Measurements from ENCODE around the gene CEP95. TPM values are rescaled to one million over a fixed set of nuclear protein-coding genes. Genes with fewer than 3 reads are reported as not detected.

CEP95 gene
- total RNA-seq, 1 experiment from 2014 or later: 77.0 TPM

DNA sequence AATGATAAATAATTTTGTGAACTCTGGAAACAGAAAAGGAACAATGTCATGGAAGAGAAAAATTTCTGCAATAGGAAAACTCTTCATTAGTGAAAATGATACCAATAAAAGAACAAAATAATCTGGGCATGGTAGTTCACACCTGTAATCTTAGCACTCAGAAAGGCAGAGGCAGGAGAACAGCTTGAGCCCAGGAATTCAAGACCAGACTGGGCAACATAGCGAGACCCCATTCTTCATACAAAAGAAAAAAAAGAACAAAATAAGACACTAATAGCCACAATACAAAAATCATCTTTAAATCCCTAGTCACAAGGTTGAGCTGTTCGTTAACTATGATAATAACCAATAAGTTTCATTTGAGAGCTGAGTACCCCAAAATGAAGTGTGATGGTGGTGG lies 18.5 kb upstream of the CEP95 start:
- CTCF ChIA-PET: interaction anchor here (0.7 kb wide), 1 partner anchor 68 kb away, joined by 3 read pairs; no protein-coding TSS in a partner anchor
- Histone ChIP-seq H3K27ac (ENCODE audit: low read depth, low read length) (no peak overlapping the region), H3K27me3 (ENCODE audit: insufficient read depth, low read length) (no peaks in the 10 kb centered on the region), H3K4me3 (replicated peaks in 1 of 2; ENCODE audit: low read depth in 1 of 2, low read length in 2 of 2) (no peak overlapping the region), H3K79me2 (ENCODE audit: insufficient read depth, low read length) (peaks cover 27% of the 10 kb centered on the region), H3K9me2 (ENCODE audit: insufficient read depth) (no peaks in the 10 kb centered on the region), H3K4me2 (ENCODE audit: low read length) (no peak overlapping the region), H3K9me3 (ENCODE audit: control insufficient read depth in 1 of 2, insufficient read depth in 1 of 2, low read depth in 1 of 2, low read length in 2 of 2) (no peaks in the 10 kb centered on the region), H3K9ac (ENCODE audit: low read length) (no peak overlapping the region), H4K20me1 (ENCODE audit: insufficient read depth) (no peaks in the 10 kb centered on the region), H3K36me3 (ENCODE audit: control insufficient read depth in 1 of 2, insufficient read depth in 2 of 2, low read length in 2 of 2) (peaks cover 51 to 63% of the 10 kb centered on the region in 2 experiments), H2AFZ (ENCODE audit: low read depth, low read length, poor library complexity, severe bottlenecking) (no peak overlapping the region), H3K4me1 (ENCODE audit: control insufficient read depth in 1 of 2, insufficient read depth in 2 of 2, low read length in 2 of 2) (no peaks in the 10 kb centered on the region)
- POLR2A ChIA-PET: interaction anchor here (1.1 kb wide), 1 partner anchor 18 kb away, joined by 4 read pairs; the partner anchor contains the start of gene CEP95
- no peak for DNase-seq (ENCODE audit: low read depth, low spot score)
- TF ChIP-seq, protein P1, sequence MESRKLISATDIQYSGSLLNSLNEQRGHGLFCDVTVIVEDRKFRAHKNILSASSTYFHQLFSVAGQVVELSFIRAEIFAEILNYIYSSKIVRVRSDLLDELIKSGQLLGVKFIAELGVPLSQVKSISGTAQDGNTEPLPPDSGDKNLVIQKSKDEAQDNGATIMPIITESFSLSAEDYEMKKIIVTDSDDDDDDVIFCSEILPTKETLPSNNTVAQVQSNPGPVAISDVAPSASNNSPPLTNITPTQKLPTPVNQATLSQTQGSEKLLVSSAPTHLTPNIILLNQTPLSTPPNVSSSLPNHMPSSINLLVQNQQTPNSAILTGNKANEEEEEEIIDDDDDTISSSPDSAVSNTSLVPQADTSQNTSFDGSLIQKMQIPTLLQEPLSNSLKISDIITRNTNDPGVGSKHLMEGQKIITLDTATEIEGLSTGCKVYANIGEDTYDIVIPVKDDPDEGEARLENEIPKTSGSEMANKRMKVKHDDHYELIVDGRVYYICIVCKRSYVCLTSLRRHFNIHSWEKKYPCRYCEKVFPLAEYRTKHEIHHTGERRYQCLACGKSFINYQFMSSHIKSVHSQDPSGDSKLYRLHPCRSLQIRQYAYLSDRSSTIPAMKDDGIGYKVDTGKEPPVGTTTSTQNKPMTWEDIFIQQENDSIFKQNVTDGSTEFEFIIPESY (IDR thresholded peaks at IDR 0.05; ENCODE audit: extremely low read depth, insufficient replicate concordance, low read length): no peak
- TF ChIP-seq CEBPB (IDR thresholded peaks at IDR 0.05; ENCODE audit: low read depth) (no peak), POLR2A (IDR thresholded peaks at IDR 0.05; ENCODE audit: borderline replicate concordance, extremely low read depth, insufficient read depth, insufficient read length) (no peak), POLR2AphosphoS5 (IDR thresholded peaks at IDR 0.05; ENCODE audit: low read depth, low read length) (no peak), EZH2 (IDR thresholded peaks at IDR 0.05) (no peak), ZFX (IDR thresholded peaks at IDR 0.05) (no peak)
- RAD21 ChIA-PET (ENCODE audit: low non-redundant PET in 1 of 2, low total read pairs in 2 of 2, uncharacterized antibody in 2 of 2, unreplicated experiment in 2 of 2): no interaction called here
- BruUV-seq (replicated peaks): no TSS peak
- ATAC-seq: no peak
- intact Hi-C loops (cut with micrococcal nuclease): no loop called here

Measured in HCT116 (cell line).